CD4-positive, alpha-beta memory T cell (primary cell): ENCODE measurements around the gene ABL1. TPM values are rescaled to one million over a fixed set of nuclear protein-coding genes. Genes with fewer than 3 reads are reported as not detected.
A peak's percentile ranks its signal among the peaks of the same experiment; 100 is the strongest.

Source experiments
- CTCF ChIA-PET: fragments of 350-600 bp; sonication (Branson Sonifier 250); formaldehyde crosslinking; loops from one replicate; lab custom pipeline; 2021; ENCODE audit warnings: inconsistent platforms; ENCODE audit not compliant: partially characterized antibody; lab: Charles Lee
- POLR2A ChIA-PET: fragments of 350-600 bp; sonication (Branson Sonifier 250); formaldehyde crosslinking; loops from one replicate; lab custom pipeline; 2021; ENCODE audit not compliant: partially characterized antibody; lab: Charles Lee
- DNase-seq, 5 donors: peaks; one replicate each; pipeline versions ENCODE4 v3.0.0 to v3.0.0-alpha.2; 2020 to 2022; ENCODE audit warnings: mixed read lengths in 1 of 5
- H3K27ac ChIP-seq: one replicate; pipeline ENCODE4 v1.7.0; 2013; ENCODE audit warnings: low read depth, low read length
- H3K27me3 ChIP-seq: 2 replicates; pipeline ENCODE4 v1.7.0; 2013; ENCODE audit warnings: mild to moderate bottlenecking, low read length, moderate library complexity; ENCODE audit not compliant: insufficient read depth
- H3K36me3 ChIP-seq: 2 replicates; pipeline ENCODE4 v1.7.0; 2013; ENCODE audit warnings: mild to moderate bottlenecking, low read length, moderate library complexity; ENCODE audit not compliant: insufficient read depth
- H3K4me1 ChIP-seq: 2 replicates; pipeline ENCODE4 v1.7.0; 2013; ENCODE audit warnings: mild to moderate bottlenecking, low read length, moderate library complexity; ENCODE audit not compliant: insufficient read depth
- H3K4me3 ChIP-seq, 2 donors: one replicate each; pipeline ENCODE4 v1.7.0; 2013; ENCODE audit warnings: low read length in 2 of 2, mild to moderate bottlenecking in 1 of 2
- H3K9me3 ChIP-seq, 2 donors: one replicate each; pipeline ENCODE4 v1.7.0; 2013; ENCODE audit warnings: low read length in 2 of 2, control low read depth in 1 of 2; ENCODE audit not compliant: control insufficient read depth in 1 of 2
- H3K27ac Mint-ChIP-seq, 7 donors: one replicate each; pipeline ENCODE4 v1.8.0; 2020 to 2021; ENCODE audit warnings: mixed read lengths in 7 of 7, mild to moderate bottlenecking in 6 of 7, inconsistent platforms in 3 of 7, moderate library complexity in 3 of 7
- H3K27me3 Mint-ChIP-seq, 2 donors: one replicate each; pipeline ENCODE4 v1.8.0; 2020 to 2021; ENCODE audit warnings: mixed read lengths in 2 of 2
- H3K36me3 Mint-ChIP-seq, 2 donors: one replicate each; pipeline ENCODE4 v1.8.0; 2020 to 2021; ENCODE audit warnings: mixed read lengths in 2 of 2, inconsistent platforms in 1 of 2, mild to moderate bottlenecking in 1 of 2
- H3K4me1 Mint-ChIP-seq, 4 donors: one replicate each; pipeline ENCODE4 v1.8.0; 2020 to 2021; ENCODE audit warnings: mixed read lengths in 4 of 4, mild to moderate bottlenecking in 1 of 4
- H3K4me3 Mint-ChIP-seq, 8 donors: one replicate each; pipeline ENCODE4 v1.8.0; 2020 to 2021; ENCODE audit warnings: mixed read lengths in 8 of 8, mild to moderate bottlenecking in 7 of 8, moderate library complexity in 6 of 8, inconsistent platforms in 3 of 8
- H3K9me3 Mint-ChIP-seq, 8 donors: one replicate each; pipeline ENCODE4 v1.8.0; 2020 to 2021; ENCODE audit warnings: mixed read lengths in 8 of 8, mild to moderate bottlenecking in 5 of 8, inconsistent platforms in 3 of 8, moderate library complexity in 1 of 8
- intact Hi-C: fragments of 100-400 bp; cut with micrococcal nuclease; formaldehyde crosslinking; loops from one replicate; pipeline ENCODE4 v1.15.1; 2023
- polyA plus RNA-seq, 2 donors: library from polyadenylated mRNA; unstranded; fragments of 300-500 nt; fragmentation: Illumina TruSeq; gene quantifications; one replicate each; pipeline ENCODE4 v1.2.3, GENCODE V29; 2021
- total RNA-seq, 2 experiments: library from RNA; stranded (reverse); gene quantifications; one replicate each; pipeline ENCODE4 v1.2.3, GENCODE V29; 2021

Gene ABL1
- total and polyA plus RNA-seq, 4 experiments from 2014 or later: 3.2 to 34.4 (median 23.0) TPM

DNA sequence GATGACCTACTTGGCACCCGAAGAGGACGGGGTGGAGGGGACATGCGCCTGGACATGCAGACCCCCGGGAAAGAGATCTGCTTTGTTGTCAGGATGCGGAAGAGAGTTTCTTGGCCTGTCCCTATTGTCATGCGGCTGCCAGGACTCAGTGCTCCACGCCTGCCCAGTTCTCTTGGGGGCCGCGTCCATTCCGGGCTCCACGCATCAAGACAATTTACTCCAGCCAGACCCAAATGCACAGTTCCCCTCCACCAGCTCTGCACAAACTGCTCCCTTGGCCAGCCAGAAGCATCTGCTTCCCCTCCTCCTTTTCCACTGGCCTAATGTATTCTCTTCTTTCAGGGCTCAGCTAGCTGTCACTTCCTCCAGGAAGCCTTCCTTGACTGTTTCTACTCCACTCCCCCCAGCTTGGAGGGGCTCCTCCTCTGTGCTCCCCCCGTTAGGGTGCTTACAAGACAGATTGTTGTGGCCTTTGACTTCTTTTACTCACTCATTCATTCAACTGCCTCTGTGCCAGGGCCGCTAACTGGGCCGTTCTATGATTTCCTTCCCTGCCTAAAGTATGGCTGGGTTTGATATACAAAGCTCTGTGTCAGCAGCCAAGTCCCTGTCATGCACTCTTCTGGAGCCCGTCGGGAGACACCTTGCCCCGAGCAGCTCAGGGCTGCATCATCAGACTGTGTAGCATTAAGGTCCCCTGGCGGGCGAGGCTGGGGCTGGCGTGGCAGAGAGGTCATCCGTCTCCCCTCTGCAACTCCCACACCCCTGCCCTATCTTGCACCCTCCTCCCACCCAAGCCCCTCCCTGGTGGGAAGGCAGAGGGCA, 97.4 kb downstream of the ABL1 start:
- DNase-seq: no peak
- Mint-ChIP-seq H3K4me1 (peaks cover 0 to 7% (median 4%) of the 10 kb centered on the region in 4 donors), H3K36me3 (no peaks in the 10 kb centered on the region), H3K27ac (peak overlapping the region in 1 of 7 donors; percentile 17), H3K4me3 (no peak overlapping the region), H3K9me3 (peaks cover 0 to 2% (median 0%) of the 10 kb centered on the region in 8 donors), H3K27me3 (peaks cover 33 to 42% of the 10 kb centered on the region in 2 donors)
- no peaks in the 10 kb centered on the region for H3K9me3 ChIP-seq
- no peak overlapping the region for H3K27ac ChIP-seq
- H3K36me3 ChIP-seq: no peaks in the 10 kb centered on the region
- intact Hi-C loops: no loop called here
- ChIA-PET CTCF (no interaction called here), POLR2A (no interaction called here)
- H3K27me3 ChIP-seq: peaks cover 32% of the 10 kb centered on the region
- H3K4me3 ChIP-seq: no peak overlapping the region
- no peaks in the 10 kb centered on the region for H3K4me1 ChIP-seq

DNA sequence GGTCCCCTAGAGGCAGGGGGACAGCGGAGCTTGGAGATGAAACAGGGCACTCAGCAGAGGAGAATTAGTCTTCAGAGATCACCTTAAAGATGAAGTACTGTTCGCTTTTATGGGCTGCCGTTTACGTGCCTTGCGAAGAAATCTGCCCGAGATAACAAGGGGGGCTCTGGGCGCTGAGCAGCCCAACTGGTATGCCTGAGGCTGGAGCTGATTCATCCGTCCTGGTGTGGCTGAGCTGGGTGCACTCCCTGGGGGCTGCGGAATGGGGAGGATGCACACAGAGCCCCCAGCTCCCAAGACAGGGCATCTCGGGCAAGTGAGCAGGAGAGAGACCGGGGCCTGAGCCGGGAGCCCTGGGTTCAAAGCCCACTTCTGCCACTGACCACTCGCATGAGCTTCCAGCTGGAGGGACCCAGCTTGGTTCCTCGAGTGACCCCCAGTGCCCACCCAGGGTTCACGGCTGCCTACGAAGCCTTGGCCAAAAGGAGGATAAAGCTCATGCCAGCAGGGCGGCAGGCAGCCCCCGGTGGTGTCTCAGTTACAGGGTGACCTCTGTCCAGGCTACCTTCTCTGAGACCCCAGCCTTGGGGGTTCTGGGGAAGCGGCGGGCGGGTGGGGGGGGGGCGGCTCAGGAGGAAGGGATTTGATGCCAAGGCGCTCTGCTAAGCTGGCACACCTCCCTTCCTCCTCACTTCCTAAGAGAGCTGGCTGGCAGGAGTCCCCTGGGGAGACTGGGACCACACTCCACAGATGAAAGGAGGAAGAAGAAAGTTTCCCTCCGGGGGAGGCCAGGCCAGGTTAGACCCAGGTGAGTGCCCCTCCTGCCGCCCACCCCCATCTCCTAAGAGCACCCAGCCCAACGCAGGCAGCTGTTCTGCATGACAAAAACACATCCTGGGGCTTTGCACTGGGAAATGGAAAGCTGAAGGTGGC, 98.3 kb downstream of the ABL1 start:
- CTCF ChIA-PET: no interaction called here

GRCh38 chr9:130934246-130934645, 99.2 kb downstream of the ABL1 start:
- no peaks in the 10 kb centered on the region for H3K4me1 ChIP-seq
- Mint-ChIP-seq H3K9me3 (peaks cover 0 to 2% (median 0%) of the 10 kb centered on the region in 8 donors), H3K4me1 (peaks cover 0 to 9% (median 6%) of the 10 kb centered on the region in 4 donors), H3K27me3 (peaks cover 39 to 49% of the 10 kb centered on the region in 2 donors), H3K4me3 (no peak overlapping the region), H3K27ac (no peak overlapping the region), H3K36me3 (no peaks in the 10 kb centered on the region)
- H3K4me3 ChIP-seq: no peak overlapping the region
- H3K36me3 ChIP-seq: no peaks in the 10 kb centered on the region
- POLR2A ChIA-PET: no interaction called here
- peaks cover 37% of the 10 kb centered on the region for H3K27me3 ChIP-seq
- CTCF ChIA-PET: no interaction called here
- H3K27ac ChIP-seq: no peak overlapping the region
- intact Hi-C loops: no loop called here
- no peaks in the 10 kb centered on the region for H3K9me3 ChIP-seq
- no peak for DNase-seq

More for the DNA sequence above, 98.3 kb downstream of the ABL1 start:
- no peak overlapping the region for H3K4me3 ChIP-seq
- H3K27me3 ChIP-seq: peaks cover 37% of the 10 kb centered on the region
- peak in 1 of 5 donors; percentile 34 for DNase-seq
- Mint-ChIP-seq H3K9me3 (peaks cover 0 to 2% (median 0%) of the 10 kb centered on the region in 8 donors), H3K27me3 (peaks cover 37 to 48% of the 10 kb centered on the region in 2 donors), H3K27ac (no peak overlapping the region), H3K36me3 (no peaks in the 10 kb centered on the region), H3K4me3 (no peak overlapping the region), H3K4me1 (peaks cover 0 to 9% (median 6%) of the 10 kb centered on the region in 4 donors)
- intact Hi-C loops: no loop called here
- POLR2A ChIA-PET: no interaction called here
- no peaks in the 10 kb centered on the region for H3K36me3 ChIP-seq
- H3K9me3 ChIP-seq: no peaks in the 10 kb centered on the region
- no peak overlapping the region for H3K27ac ChIP-seq
- no peaks in the 10 kb centered on the region for H3K4me1 ChIP-seq

- Mint-ChIP-seq H3K27ac (no peak overlapping the region), H3K9me3 (peaks cover 0 to 2% (median 0%) of the 10 kb centered on the region in 8 donors), H3K4me1 (peaks cover 0 to 9% (median 6%) of the 10 kb centered on the region in 4 donors), H3K36me3 (no peaks in the 10 kb centered on the region), H3K4me3 (no peak overlapping the region), H3K27me3 (peaks cover 39 to 48% of the 10 kb centered on the region in 2 donors)
- intact Hi-C loops: no loop called here
- no peak overlapping the region for H3K27ac ChIP-seq
- no peak for DNase-seq
- H3K27me3 ChIP-seq: peaks cover 37% of the 10 kb centered on the region
- POLR2A ChIA-PET: no interaction called here
- no peaks in the 10 kb centered on the region for H3K36me3 ChIP-seq
- no peaks in the 10 kb centered on the region for H3K9me3 ChIP-seq
- H3K4me3 ChIP-seq: no peak overlapping the region
- no peaks in the 10 kb centered on the region for H3K4me1 ChIP-seq
- CTCF ChIA-PET: no interaction called here
Measured at GRCh38 chr9:130934702-130935647, 99.9 kb downstream of the ABL1 start.

GRCh38 chr9:130935648-130936271, 100.7 kb downstream of the ABL1 start:
- peaks cover 37% of the 10 kb centered on the region for H3K27me3 ChIP-seq
- CTCF ChIA-PET: no interaction called here
- peaks cover 41 to 49% of the 10 kb centered on the region in 2 donors for H3K27me3 Mint-ChIP-seq
- no peak overlapping the region for H3K4me3 ChIP-seq
- H3K27ac ChIP-seq: no peak overlapping the region
- intact Hi-C loops: no loop called here
- H3K4me1 ChIP-seq: peaks cover 6% of the 10 kb centered on the region
- POLR2A ChIA-PET: no interaction called here
- H3K27ac Mint-ChIP-seq: no peak overlapping the region
- no peaks in the 10 kb centered on the region for H3K9me3 ChIP-seq
- DNase-seq: no peak
- H3K36me3 Mint-ChIP-seq: no peaks in the 10 kb centered on the region
- H3K9me3 Mint-ChIP-seq: peaks cover 0 to 2% (median 0%) of the 10 kb centered on the region in 8 donors
- no peaks in the 10 kb centered on the region for H3K36me3 ChIP-seq
- peaks cover 3 to 12% (median 8%) of the 10 kb centered on the region in 4 donors for H3K4me1 Mint-ChIP-seq
- peak overlapping the region in 1 of 8 donors; percentile 28 for H3K4me3 Mint-ChIP-seq

- Mint-ChIP-seq H3K9me3 (peaks cover 0 to 2% (median 0%) of the 10 kb centered on the region in 8 donors), H3K36me3 (no peaks in the 10 kb centered on the region), H3K27ac (no peak overlapping the region), H3K4me3 (peak overlapping the region in 5 of 8 donors; percentile 9 to 67 (median 65)), H3K4me1 (peaks cover 3 to 18% (median 10%) of the 10 kb centered on the region in 4 donors), H3K27me3 (peaks cover 44 to 56% of the 10 kb centered on the region in 2 donors)
- CTCF ChIA-PET: no interaction called here
- Histone ChIP-seq H3K4me3 (no peak overlapping the region), H3K4me1 (peaks cover 12% of the 10 kb centered on the region), H3K36me3 (no peaks in the 10 kb centered on the region), H3K27ac (no peak overlapping the region), H3K27me3 (peaks cover 40% of the 10 kb centered on the region), H3K9me3 (no peaks in the 10 kb centered on the region)
- intact Hi-C loops: no loop called here
- POLR2A ChIA-PET: interaction anchor here (0.5 kb wide), 1 partner anchor 179 kb away, joined by 3 read pairs; no protein-coding TSS in a partner anchor
- DNase-seq: no peak
Measured at GRCh38 chr9:130936285-130937117, 101.4 kb downstream of the ABL1 start.
